Epidermal melanocyte (primary cell): ENCODE results near the gene AATK.
"Not testable (repeated sequence)": the region's sequence is repeated elsewhere in the genome, so short reads cannot be mapped to it uniquely, and the experiment has no call there.

Experiments
- DNase-seq: peaks from one replicate; pipeline ENCODE4 v3.0.0; 2011; ENCODE audit warnings: low spot score; ENCODE audit not compliant: insufficient read length

Gene AATK

DNA sequence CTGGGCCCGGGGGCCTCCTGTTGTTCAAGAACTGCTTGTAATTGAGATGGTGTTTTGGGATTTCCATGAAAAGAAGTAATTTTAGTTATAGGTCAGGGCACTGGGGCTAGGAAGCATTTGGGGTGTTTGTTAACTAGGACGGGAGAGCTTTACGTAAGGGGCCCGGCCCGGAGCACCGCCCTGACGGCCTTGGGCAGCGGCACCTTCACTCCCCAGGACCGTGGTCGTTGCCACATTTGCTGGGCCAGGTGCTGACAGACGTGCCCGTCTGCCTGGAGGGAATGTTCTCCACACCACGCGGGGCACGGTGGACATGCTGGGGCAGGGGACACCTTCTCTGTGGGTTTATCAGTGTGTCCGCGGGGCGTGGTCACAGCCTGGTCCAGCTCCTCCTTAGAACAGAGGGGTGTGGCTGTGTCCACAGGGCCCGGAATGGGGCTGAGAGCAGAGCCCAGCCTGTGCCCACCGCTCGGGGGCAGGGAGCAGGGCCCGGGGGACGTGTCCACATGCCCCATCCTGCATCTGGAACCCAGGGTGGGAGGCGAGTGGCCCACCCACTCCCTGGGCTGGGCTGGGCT, 73.4 kb downstream of the AATK start:
- DNase-seq: no peak

DNA sequence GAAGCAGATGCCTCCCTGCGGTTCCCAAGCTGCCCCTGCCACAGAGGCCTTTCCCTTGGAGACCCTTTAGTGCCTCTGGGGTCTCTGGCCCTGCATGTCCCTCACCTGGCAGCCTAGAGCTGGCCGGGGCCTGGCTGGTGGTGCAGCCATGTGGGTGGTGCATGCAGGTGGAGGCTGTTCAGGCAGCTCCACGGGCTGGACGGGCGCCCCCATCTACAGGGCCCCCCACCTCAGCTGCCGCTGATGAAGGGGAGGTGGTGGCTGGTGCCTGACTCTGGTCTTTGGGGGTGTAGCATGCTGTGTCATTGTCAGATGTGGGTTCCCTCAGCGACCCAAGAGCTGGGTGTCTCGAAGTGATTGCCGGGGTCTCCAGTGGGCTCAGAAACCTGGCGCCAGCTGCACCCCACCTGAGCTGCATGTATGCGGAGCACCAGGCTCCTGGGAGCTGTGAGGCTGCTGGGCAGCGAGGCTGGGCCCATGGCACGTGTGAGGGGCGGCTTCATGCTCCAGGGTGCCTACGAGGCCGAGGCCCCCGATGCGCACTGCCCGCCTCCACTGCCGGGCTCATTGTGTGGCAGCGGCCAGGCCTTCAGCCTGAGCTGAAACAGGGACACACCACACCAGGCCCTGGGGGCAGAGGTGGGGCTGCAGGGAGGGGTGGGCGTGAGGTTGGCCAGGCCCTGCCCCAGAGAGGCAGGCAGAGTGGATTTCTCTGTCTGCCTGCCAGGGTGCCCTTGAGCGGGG, 74.1 kb downstream of the AATK start:
- no peak for DNase-seq

- no peak for DNase-seq
Observed at GRCh38 chr17:81091154-81091553, 74.9 kb downstream of the AATK start.

- DNase-seq: no peak
Observed at GRCh38 chr17:81090361-81091136, 75.5 kb downstream of the AATK start.

DNA sequence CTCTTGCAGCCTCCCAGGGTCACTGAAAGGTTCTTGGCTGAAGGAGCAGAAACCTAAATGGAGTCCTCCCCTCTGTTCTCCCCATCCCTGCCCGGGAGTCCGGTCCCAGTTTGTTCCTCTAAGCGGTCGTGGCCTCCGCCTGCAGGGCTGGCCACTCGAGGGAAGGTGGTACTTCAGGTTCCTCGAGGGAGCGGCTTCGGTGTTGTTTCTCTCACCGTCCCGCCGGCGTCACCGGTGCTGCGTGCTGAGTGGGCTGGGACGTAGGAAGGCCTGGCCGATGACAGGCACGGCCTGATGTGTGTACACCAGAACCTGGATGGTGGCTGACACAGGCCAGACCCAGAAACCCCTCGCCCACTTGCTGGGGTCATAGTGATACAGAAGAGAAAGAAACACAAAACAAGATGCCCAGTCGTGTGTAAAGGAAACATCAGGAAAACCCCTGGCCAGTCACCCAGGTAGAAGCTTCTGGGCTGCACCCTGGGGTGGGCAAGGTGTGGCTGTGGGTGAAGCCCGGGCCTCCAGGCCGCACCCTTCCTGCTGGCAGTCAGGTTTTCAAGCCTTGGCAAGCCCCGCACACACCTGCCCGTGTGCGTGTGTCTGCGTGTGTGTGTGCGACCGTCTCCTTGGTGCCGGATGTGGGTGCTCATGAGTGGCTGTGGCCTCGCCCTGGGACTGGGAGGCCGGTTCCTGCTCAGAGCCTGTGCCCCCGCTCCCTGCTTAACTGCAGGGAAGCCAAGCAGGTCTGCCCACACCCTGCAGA, 79.1 kb downstream of the AATK start:
- DNase-seq: no peak

DNA sequence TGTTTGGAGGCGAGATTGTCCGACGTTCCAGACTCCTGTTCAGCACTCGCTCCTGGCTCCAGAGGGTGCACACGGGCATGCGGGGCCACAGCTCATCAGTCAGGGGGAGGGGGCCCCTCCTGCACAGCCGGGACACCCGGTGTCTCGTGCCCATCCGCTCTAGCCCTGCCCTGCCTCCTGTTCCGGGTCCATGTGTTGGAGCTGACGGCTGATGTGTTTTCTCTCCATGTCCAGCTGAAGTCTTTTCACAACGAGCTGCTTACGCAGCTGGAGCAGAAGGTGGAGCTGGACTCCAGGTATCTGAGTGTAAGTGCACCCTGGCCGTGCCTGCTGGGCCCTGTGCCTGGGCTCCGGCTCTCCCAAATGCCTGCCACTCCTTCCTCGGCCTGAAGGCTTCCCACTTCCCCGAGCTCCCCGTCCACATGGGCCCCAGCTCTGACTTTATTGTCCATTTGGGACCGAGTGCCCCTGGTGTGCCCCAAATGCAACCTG, 80.6 kb downstream of the AATK start:
- DNase-seq: no peak

DNA sequence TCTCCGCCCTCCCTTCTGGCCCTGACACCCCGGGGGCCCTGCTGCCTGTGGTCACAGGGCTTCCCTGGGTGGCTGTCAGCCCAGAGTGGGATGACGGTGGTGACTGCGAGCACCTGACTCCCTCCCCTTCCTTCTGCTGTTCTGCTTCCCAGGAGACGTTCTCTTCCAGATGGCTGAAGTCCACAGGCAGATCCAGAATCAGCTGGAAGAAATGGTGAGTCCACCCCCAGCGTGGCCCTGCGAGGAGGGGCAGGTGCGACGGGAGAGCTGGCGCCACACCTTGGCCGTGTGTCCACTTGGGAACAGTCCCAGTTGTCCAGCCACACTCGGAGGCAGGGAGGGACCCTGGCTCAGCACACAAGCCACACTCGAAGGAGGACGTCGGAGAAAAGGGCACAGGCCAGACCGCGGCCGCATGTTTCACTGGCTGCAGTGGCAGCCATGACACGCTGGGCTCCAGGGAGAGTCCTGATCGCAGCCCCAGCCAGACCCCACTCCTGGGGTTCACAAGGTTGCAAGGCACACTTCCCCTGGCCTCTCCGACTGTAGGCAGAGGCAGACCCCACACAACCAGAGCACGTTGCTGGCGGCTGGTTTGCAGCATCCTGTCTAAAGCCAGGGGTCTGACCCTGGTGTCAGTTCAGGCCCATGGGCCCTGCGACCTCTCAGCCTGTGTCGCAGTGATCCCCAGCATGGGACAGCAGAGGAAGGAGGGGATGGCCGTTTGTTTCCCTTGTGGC, 81.2 kb downstream of the AATK start:
- DNase-seq: no peak

- no peak for DNase-seq
Observed at GRCh38 chr17:81083125-81083765, 82.8 kb downstream of the AATK start.

DNA sequence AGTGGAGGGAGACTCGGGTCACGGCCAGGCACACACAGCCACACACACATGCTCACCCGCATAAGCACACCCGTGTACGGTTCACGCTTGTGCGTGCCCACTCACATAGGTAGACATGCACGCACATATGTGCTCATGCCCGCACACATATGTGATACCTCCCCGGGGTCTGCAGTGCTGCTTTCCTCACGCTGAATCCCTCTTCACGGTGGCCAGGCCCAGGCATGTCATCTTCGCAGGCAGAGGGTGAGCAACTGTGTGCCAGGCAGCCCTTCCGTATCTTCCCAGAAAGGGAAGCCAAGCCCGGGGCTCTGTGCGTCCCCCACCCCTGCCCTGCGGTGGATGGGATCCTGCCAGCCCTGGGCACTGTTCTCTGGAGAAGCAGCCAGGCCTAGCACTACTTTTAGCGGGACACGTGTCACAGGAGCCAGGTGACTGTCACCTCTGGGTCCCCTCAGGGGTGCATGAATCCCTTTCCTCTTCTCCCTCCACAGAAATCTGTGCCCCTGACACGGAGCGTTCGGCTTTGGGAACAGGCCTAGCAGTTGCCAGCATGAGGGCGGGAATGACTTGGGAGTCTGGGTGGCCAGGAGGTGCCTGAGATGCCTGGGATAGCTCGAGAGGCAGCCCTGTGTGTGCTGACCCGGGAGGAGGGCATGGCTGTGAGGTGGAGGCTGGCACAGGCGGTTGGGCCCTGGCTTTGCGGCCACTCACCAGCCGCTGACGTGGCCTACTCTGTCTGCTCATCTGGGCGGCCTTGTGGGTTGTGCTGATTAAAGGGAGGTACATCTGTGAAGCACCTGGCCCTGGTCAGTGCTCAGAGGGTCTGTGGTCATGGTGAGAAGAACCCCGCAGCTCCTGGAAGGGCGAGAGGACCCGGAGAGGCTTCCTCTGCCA, 83.6 kb downstream of the AATK start:
- DNase-seq: no peak

DNA sequence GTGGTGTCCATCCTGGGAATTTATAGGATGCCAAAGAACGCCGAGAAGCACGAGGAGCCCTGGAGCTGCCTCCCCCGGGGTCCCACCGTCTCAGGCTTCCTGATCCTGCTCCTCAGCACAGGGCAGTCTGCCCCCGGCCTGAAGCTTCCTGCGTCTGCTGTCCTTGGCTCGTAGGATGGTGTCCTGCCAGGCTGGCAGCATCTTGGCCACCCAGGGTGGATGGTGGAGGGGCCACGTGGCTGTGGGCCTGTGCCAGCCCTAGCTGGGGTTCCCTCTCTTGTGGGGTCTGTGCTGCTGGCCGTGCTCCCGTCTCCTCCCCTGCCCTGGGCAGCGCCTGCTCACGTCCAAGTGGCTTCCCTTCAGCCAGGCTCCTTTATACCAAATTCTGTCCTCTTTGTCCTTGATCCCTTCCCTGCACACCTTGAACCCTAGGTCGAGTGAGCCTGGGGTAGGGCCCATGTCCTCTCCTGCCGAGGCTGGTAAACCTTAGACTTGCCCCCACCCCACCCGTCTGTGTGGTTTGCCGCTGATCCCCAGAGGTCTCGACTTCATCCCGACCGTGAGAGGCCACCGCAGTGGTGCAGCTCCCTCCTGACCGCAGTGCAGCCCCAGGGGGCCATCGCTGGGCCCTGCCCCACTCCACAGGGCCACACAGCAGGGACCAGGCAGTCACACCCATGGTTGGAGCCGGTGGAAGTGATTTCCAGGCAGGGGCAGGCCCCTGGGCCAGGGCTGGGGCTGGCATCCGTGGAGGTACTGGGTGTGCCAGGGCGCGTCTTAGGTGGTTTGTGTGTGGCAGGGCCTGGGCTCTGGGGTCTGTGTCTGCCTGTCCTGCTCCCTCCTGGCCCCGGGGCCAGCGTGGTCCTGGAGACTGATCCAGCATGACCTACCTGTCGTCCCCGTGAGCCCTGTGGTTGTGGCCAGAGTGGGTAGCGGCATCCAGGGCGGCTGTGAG, 84.5 kb downstream of the AATK start:
- no peak for DNase-seq

GRCh38 chr17:81080019-81080418, 86.0 kb downstream of the AATK start:
- DNase-seq: no peak

- not testable (repeated sequence) for DNase-seq
Observed at GRCh38 chr17:81078026-81078913, 87.8 kb downstream of the AATK start.

- DNase-seq: no peak
Observed at GRCh38 chr17:81076141-81076679, 89.8 kb downstream of the AATK start.

DNA sequence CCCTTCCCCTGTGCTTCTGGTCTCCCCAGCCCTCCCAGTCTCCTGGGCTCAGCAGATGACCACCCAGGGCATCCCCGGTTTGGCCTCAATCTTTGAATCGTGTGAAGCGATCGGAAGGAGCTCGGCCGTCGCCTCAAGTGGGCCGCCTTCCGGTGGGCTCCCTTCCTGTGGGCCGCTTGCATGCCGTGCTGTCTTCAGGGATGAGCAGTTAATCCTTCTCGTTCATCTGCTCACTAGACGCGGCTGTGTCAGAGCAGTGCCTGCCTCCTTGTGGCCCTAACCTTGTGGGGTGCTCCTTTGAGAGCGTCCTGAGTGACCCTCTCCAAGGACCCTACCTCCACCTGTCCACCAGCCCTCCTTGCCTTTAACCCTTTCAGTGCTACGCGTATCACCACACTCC, 90.7 kb downstream of the AATK start:
- DNase-seq: no peak

- DNase-seq: no peak
Observed at GRCh38 chr17:81074875-81075274, 91.1 kb downstream of the AATK start.

DNA sequence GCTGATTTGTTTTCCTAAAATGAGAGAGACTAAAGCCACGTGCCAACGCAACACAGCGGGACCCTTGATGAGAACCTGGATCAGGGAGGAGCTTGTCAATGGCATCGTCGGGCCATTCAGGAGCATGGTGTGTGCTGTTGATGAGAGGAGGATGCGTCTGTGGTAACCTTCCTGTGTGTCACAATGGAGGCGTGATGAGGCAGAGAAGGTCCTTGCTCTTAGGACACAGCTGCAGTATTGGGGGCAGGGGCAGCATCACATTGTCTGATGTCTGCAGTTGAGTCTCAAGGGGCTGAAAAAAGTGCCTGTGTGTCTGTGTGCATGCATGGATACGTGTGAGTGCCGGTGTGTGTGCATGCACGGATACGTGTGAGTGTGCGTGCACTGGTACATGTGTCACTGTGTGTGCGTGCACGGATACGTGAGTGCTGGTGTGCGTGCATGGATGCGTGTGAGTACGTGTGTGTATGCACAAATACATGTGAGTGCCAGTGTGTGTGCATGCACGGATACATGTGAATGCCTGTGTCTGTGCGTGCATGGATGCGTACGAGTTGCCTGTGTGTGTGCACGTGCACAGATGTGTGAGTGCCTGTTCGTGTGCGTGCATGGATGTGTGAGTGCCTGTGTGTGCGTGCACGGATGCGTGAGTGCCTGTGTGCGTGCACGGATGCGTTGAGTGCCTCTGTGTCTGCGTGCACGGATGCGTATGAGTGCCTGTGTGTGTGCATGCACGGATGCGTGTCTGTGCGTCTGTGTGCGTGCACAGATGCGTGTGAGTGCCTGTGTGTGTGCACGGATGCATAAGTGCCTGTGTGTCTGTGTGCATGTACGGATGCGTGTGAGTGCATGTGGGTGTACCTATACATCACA, 91.8 kb downstream of the AATK start:
- no peak for DNase-seq
